Measurements from ENCODE around the gene DSE.

Gene DSE

DNA sequence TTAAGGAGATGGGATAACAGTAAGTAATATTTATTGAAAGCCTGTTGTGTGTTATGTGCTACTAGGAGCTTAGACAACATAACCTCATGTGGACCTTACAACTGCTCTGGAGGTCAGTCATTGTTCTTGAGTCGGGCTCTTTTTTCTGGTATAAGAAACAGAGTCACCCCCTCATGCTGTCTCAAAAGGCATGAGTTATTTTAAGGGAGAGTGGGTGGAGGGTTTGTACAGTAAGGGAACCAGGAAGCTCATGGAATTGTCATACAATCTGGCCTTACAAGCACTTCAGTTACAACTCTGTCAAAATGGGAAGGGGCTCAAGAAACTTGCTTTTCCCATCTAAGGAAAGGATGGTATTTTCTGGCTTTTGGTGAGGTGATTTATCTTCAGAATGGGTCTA, 16.5 kb upstream of the DSE start:
- no peak for TF ChIP-seq EZH2 (IDR thresholded peaks at IDR 0.05; ENCODE audit: borderline replicate concordance, low read depth, low read length, severe bottlenecking)
- TF ChIP-seq, protein P1, sequence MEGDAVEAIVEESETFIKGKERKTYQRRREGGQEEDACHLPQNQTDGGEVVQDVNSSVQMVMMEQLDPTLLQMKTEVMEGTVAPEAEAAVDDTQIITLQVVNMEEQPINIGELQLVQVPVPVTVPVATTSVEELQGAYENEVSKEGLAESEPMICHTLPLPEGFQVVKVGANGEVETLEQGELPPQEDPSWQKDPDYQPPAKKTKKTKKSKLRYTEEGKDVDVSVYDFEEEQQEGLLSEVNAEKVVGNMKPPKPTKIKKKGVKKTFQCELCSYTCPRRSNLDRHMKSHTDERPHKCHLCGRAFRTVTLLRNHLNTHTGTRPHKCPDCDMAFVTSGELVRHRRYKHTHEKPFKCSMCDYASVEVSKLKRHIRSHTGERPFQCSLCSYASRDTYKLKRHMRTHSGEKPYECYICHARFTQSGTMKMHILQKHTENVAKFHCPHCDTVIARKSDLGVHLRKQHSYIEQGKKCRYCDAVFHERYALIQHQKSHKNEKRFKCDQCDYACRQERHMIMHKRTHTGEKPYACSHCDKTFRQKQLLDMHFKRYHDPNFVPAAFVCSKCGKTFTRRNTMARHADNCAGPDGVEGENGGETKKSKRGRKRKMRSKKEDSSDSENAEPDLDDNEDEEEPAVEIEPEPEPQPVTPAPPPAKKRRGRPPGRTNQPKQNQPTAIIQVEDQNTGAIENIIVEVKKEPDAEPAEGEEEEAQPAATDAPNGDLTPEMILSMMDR (IDR thresholded peaks at IDR 0.05; ENCODE audit: borderline replicate concordance, extremely low read depth, low read length, poor library complexity, severe bottlenecking), result no peak
- H2AFZ ChIP-seq (ENCODE audit: low read depth, low read length), result no peak overlapping the region
- H3K4me1 ChIP-seq (ENCODE audit: insufficient read depth, low read length), result no peaks in the 10 kb centered on the region
- H3K4me3 ChIP-seq (ENCODE audit: low read depth in 1 of 2, low read length in 2 of 2), result no peak overlapping the region
- no peaks in the 10 kb centered on the region for H3K9me3 ChIP-seq (ENCODE audit: insufficient read depth, low read length, severe bottlenecking)
- no peak overlapping the region for H3K9ac ChIP-seq (ENCODE audit: low read depth, low read length)
- no peak overlapping the region for H3K4me2 ChIP-seq (ENCODE audit: insufficient read depth, low read length)
- no peaks in the 10 kb centered on the region for H3K27me3 ChIP-seq (ENCODE audit: insufficient read depth, low read length, poor library complexity)
- H3K27ac ChIP-seq (ENCODE audit: low read length), result no peak overlapping the region
- H3K79me2 ChIP-seq (ENCODE audit: insufficient read depth, low read length), result no peaks in the 10 kb centered on the region
- H3K36me3 ChIP-seq (ENCODE audit: insufficient read depth, low read length), result no peaks in the 10 kb centered on the region
- no peaks in the 10 kb centered on the region for H4K20me1 ChIP-seq (ENCODE audit: insufficient read depth, low read length)
- no peak for DNase-seq
- ATAC-seq (ENCODE audit: insufficient read depth, low read depth), result no peak

DNA sequence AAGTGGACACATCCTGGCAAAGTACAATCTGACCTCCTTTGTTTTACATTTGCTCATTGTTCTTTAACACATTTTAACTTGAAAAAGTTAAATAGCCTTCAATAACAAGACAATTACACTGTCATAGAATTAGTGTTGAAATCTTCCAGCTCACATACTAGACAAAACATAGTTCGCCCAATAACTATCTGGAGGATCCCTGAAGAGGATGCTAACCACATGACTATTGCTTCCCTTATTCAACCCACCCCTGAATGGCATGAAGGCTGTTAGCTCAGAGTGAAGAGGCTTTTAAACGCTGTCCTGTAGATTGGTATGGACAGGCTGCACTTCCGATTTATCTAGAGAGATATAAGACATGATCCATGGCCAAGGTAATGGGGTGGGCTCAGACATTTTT, 15.0 kb upstream of the DSE start:
- Histone ChIP-seq H3K27me3 (ENCODE audit: insufficient read depth, low read length, poor library complexity) (no peaks in the 10 kb centered on the region), H4K20me1 (ENCODE audit: insufficient read depth, low read length) (no peaks in the 10 kb centered on the region), H3K27ac (ENCODE audit: low read length) (no peak overlapping the region), H3K9ac (ENCODE audit: low read depth, low read length) (no peak overlapping the region), H2AFZ (ENCODE audit: low read depth, low read length) (no peak overlapping the region), H3K9me3 (ENCODE audit: insufficient read depth, low read length, severe bottlenecking) (no peaks in the 10 kb centered on the region), H3K4me2 (ENCODE audit: insufficient read depth, low read length) (no peak overlapping the region), H3K4me3 (ENCODE audit: low read depth in 1 of 2, low read length in 2 of 2) (no peak overlapping the region), H3K36me3 (ENCODE audit: insufficient read depth, low read length) (no peaks in the 10 kb centered on the region), H3K4me1 (ENCODE audit: insufficient read depth, low read length) (no peaks in the 10 kb centered on the region), H3K79me2 (ENCODE audit: insufficient read depth, low read length) (no peaks in the 10 kb centered on the region)
- TF ChIP-seq EZH2 (IDR thresholded peaks at IDR 0.05; ENCODE audit: borderline replicate concordance, low read depth, low read length, severe bottlenecking), result no peak
- TF ChIP-seq, protein P1 (IDR thresholded peaks at IDR 0.05; ENCODE audit: borderline replicate concordance, extremely low read depth, low read length, poor library complexity, severe bottlenecking), result no peak
- ATAC-seq (ENCODE audit: insufficient read depth, low read depth) (no peak), DNase-seq (no peak)

DNA sequence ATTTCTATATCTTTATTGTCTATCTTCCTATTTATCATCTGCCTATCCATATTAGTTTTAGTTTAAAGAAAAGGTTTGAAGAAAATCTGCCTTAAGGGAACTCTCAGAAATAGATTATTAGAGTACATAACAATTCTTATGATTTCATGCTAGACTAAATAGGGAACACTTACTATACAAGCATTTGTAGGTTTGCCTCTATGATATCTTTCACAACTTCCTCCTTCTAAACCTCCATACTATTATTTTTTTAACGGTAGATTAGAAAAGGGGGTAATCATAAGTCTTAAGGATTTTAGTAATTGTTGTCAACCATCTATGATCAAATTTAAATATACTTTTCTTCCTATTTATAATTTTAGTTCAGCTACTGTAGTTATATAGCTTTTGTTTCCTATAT, 11.6 kb upstream of the DSE start:
- Histone ChIP-seq H3K4me3 (ENCODE audit: low read depth in 1 of 2, low read length in 2 of 2) (no peak overlapping the region), H3K9ac (ENCODE audit: low read depth, low read length) (no peak overlapping the region), H3K4me2 (ENCODE audit: insufficient read depth, low read length) (no peak overlapping the region), H4K20me1 (ENCODE audit: insufficient read depth, low read length) (no peaks in the 10 kb centered on the region), H3K27me3 (ENCODE audit: insufficient read depth, low read length, poor library complexity) (no peaks in the 10 kb centered on the region), H2AFZ (ENCODE audit: low read depth, low read length) (no peak overlapping the region), H3K4me1 (ENCODE audit: insufficient read depth, low read length) (no peaks in the 10 kb centered on the region), H3K36me3 (ENCODE audit: insufficient read depth, low read length) (no peaks in the 10 kb centered on the region), H3K27ac (ENCODE audit: low read length) (no peak overlapping the region), H3K9me3 (ENCODE audit: insufficient read depth, low read length, severe bottlenecking) (no peaks in the 10 kb centered on the region), H3K79me2 (ENCODE audit: insufficient read depth, low read length) (no peaks in the 10 kb centered on the region)
- DNase-seq, result no peak
- no peak for TF ChIP-seq EZH2 (IDR thresholded peaks at IDR 0.05; ENCODE audit: borderline replicate concordance, low read depth, low read length, severe bottlenecking)
- ATAC-seq (ENCODE audit: insufficient read depth, low read depth), result no peak

DNA sequence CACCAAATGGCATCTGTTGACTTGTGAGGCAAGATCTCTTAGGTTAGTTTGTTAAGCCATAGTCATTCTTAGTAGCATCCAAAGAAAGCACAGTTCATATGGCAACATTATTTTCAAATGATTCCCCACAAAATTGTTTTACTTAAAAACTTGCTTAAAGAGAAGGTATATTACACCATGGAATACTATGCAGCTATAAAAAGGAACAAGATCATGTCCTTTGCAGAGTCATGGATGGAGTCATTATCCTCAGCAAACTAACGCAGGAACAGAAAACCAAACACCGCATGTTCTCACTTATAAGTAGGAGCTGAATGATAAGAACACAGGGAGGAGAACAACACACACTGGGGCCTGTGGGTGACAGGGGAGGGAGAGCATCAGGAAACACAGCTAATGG, 10.9 kb upstream of the DSE start:
- H3K9me3 ChIP-seq (ENCODE audit: insufficient read depth, low read length, severe bottlenecking), result no peaks in the 10 kb centered on the region
- H3K9ac ChIP-seq (ENCODE audit: low read depth, low read length), result no peak overlapping the region
- H3K27ac ChIP-seq (ENCODE audit: low read length), result no peak overlapping the region
- DNase-seq (no peak), ATAC-seq (ENCODE audit: insufficient read depth, low read depth) (no peak)
- H3K27me3 ChIP-seq (ENCODE audit: insufficient read depth, low read length, poor library complexity), result no peaks in the 10 kb centered on the region
- no peaks in the 10 kb centered on the region for H3K79me2 ChIP-seq (ENCODE audit: insufficient read depth, low read length)
- no peak overlapping the region for H3K4me2 ChIP-seq (ENCODE audit: insufficient read depth, low read length)
- no peaks in the 10 kb centered on the region for H3K36me3 ChIP-seq (ENCODE audit: insufficient read depth, low read length)
- TF ChIP-seq, protein P1 (IDR thresholded peaks at IDR 0.05; ENCODE audit: borderline replicate concordance, extremely low read depth, low read length, poor library complexity, severe bottlenecking), result no peak
- no peak for TF ChIP-seq EZH2 (IDR thresholded peaks at IDR 0.05; ENCODE audit: borderline replicate concordance, low read depth, low read length, severe bottlenecking)
- no peak overlapping the region for H2AFZ ChIP-seq (ENCODE audit: low read depth, low read length)
- H3K4me3 ChIP-seq (ENCODE audit: low read depth in 1 of 2, low read length in 2 of 2), result no peak overlapping the region
- H4K20me1 ChIP-seq (ENCODE audit: insufficient read depth, low read length), result no peaks in the 10 kb centered on the region
- H3K4me1 ChIP-seq (ENCODE audit: insufficient read depth, low read length), result no peaks in the 10 kb centered on the region
